Measurements from ENCODE around the gene SUPT5H. TPM values are rescaled to one million over a fixed set of nuclear protein-coding genes. Genes with fewer than 3 reads are reported as not detected.

The SUPT5H gene
- total RNA-seq, 1 donor from 2014 or later: 160 TPM

GRCh38 chr19:39520541-39521484 lies 75.4 kb downstream of the SUPT5H start:
- Mint-ChIP-seq H3K27ac (ENCODE audit: unreplicated experiment) (no peak overlapping the region), H3K27me3 (ENCODE audit: unreplicated experiment) (peaks cover 16% of the 10 kb centered on the region), H3K36me3 (ENCODE audit: unreplicated experiment) (peaks cover 5% of the 10 kb centered on the region), H3K4me3 (ENCODE audit: unreplicated experiment) (no peak overlapping the region), H3K9me3 (ENCODE audit: unreplicated experiment) (peaks cover 21% of the 10 kb centered on the region), H3K4me1 (ENCODE audit: low read depth, unreplicated experiment) (peaks cover 19% of the 10 kb centered on the region)
- no peak for TF ChIP-seq CTCF (IDR thresholded peaks at IDR 0.05; ENCODE audit: partially characterized antibody, unreplicated experiment)
- no peak for DNase-seq

- TF ChIP-seq CTCF (IDR thresholded peaks at IDR 0.05; ENCODE audit: partially characterized antibody, unreplicated experiment): no peak
- Mint-ChIP-seq H3K9me3 (ENCODE audit: unreplicated experiment) (peaks cover 5% of the 10 kb centered on the region), H3K4me3 (ENCODE audit: unreplicated experiment) (peak overlapping the region; percentile 46), H3K27ac (ENCODE audit: unreplicated experiment) (peak overlapping the region; percentile 88), H3K27me3 (ENCODE audit: unreplicated experiment) (no peaks in the 10 kb centered on the region), H3K4me1 (ENCODE audit: low read depth, unreplicated experiment) (peaks cover 4% of the 10 kb centered on the region), H3K36me3 (ENCODE audit: unreplicated experiment) (no peaks in the 10 kb centered on the region)
- DNase-seq: peak; percentile 54
Measured at GRCh38 chr19:39524495-39524894, 79.1 kb downstream of the SUPT5H start.

- TF ChIP-seq CTCF (IDR thresholded peaks at IDR 0.05; ENCODE audit: partially characterized antibody, unreplicated experiment): no peak
- Mint-ChIP-seq H3K9me3 (ENCODE audit: unreplicated experiment) (peaks cover 5% of the 10 kb centered on the region), H3K36me3 (ENCODE audit: unreplicated experiment) (no peaks in the 10 kb centered on the region), H3K4me1 (ENCODE audit: low read depth, unreplicated experiment) (peaks cover 4% of the 10 kb centered on the region), H3K27ac (ENCODE audit: unreplicated experiment) (peak overlapping the region; percentile 88), H3K27me3 (ENCODE audit: unreplicated experiment) (no peaks in the 10 kb centered on the region), H3K4me3 (ENCODE audit: unreplicated experiment) (no peak overlapping the region)
- no peak for DNase-seq
Measured at GRCh38 chr19:39525205-39525604, 79.8 kb downstream of the SUPT5H start.

Small RNA genes within 50 kb of the gene (microRNA-seq; reads per million reads assigned to microRNA genes)
- not detected for gene MIR4530 (ENCODE audit: unreplicated experiment)

Other genes with a start within 250 kb of the SUPT5H start
- gene NCCRP1, start 248.6 kb upstream of the SUPT5H start, total RNA-seq (ENCODE audit: unreplicated experiment): 0.61 TPM
- gene SYCN, start 241.3 kb upstream of the SUPT5H start, total RNA-seq (ENCODE audit: unreplicated experiment): not detected
- gene IFNL3, start 200.6 kb upstream of the SUPT5H start, total RNA-seq (ENCODE audit: unreplicated experiment): not detected
- gene IFNL4, start 196.7 kb upstream of the SUPT5H start, total RNA-seq (ENCODE audit: unreplicated experiment): not detected
- gene IFNL2, start 177.2 kb upstream of the SUPT5H start, total RNA-seq (ENCODE audit: unreplicated experiment): not detected
- not detected for gene IFNL1, start 149.2 kb upstream of the SUPT5H start, total RNA-seq (ENCODE audit: unreplicated experiment)
- gene LRFN1, start 124.7 kb upstream of the SUPT5H start, total RNA-seq (ENCODE audit: unreplicated experiment): 56.3 TPM
- 1.2 TPM for gene GMFG, start 109.5 kb upstream of the SUPT5H start, total RNA-seq (ENCODE audit: unreplicated experiment)
- 119 TPM for gene SAMD4B, start 103.2 kb upstream of the SUPT5H start, total RNA-seq (ENCODE audit: unreplicated experiment)
- 36.2 TPM for gene PAF1, start 54.5 kb upstream of the SUPT5H start, total RNA-seq (ENCODE audit: unreplicated experiment)
- gene MED29, start 54.2 kb upstream of the SUPT5H start, total RNA-seq (ENCODE audit: unreplicated experiment): 30.1 TPM
- 3.1 TPM for gene ZFP36, start 38.7 kb upstream of the SUPT5H start, total RNA-seq (ENCODE audit: unreplicated experiment)
- gene PLEKHG2, start 32.9 kb upstream of the SUPT5H start, total RNA-seq (ENCODE audit: unreplicated experiment): 205 TPM
- gene RPS16, start 9.6 kb upstream of the SUPT5H start, total RNA-seq (ENCODE audit: unreplicated experiment): 912 TPM
- gene TIMM50, start 35.3 kb downstream of the SUPT5H start, total RNA-seq (ENCODE audit: unreplicated experiment): 256 TPM
- gene DLL3, start 53.4 kb downstream of the SUPT5H start, total RNA-seq (ENCODE audit: unreplicated experiment): 788 TPM
- gene SELENOV, start 69.6 kb downstream of the SUPT5H start, total RNA-seq (ENCODE audit: unreplicated experiment): 9.9 TPM
- 7.6 TPM for gene EID2B, start 87.3 kb downstream of the SUPT5H start, total RNA-seq (ENCODE audit: unreplicated experiment)
- 20.2 TPM for gene EID2, start 94.6 kb downstream of the SUPT5H start, total RNA-seq (ENCODE audit: unreplicated experiment)
- not detected for gene LGALS13, start 156.9 kb downstream of the SUPT5H start, total RNA-seq (ENCODE audit: unreplicated experiment)
- gene LGALS16, start 210.3 kb downstream of the SUPT5H start, total RNA-seq (ENCODE audit: unreplicated experiment): not detected

Measured in glutamatergic neuron (in vitro differentiated cells).